CD4-positive, alpha-beta T cell (primary cell): ENCODE data around the gene ATP10A. TPM values are rescaled to one million over a fixed set of nuclear protein-coding genes. Genes with fewer than 3 reads are reported as not detected.

Experiments
- ATAC-seq: fragments of 200-7000 bp; cut with Tn5 transposase; one replicate; pipeline ENCODE4 v1.10.0; 2022; ENCODE audit warnings: mild to moderate bottlenecking; ENCODE audit not compliant: poor library complexity
- CTCF ChIA-PET: fragments of 350-600 bp; sonication (Branson Sonifier 250); formaldehyde crosslinking; loops from one replicate; lab custom pipeline; 2021; ENCODE audit warnings: antibody characterized with exemption, inconsistent platforms; lab: Charles Lee
- POLR2A ChIA-PET: fragments of 350-600 bp; sonication (Branson Sonifier 250); formaldehyde crosslinking; loops from one replicate; lab custom pipeline; 2021; ENCODE audit warnings: antibody characterized with exemption, inconsistent platforms; lab: Charles Lee
- DNase-seq, 14 experiments: peaks; one replicate each; pipeline ENCODE4 v3.0.0-alpha.2; 2013 to 2020; ENCODE audit warnings: mixed read lengths in 2 of 14
- H3K27ac ChIP-seq, 2 donors: one replicate each; pipeline versions ENCODE4 v1.5.1 to v1.7.0; 2013; ENCODE audit warnings: low read length in 2 of 2, low read depth in 1 of 2, mild to moderate bottlenecking in 1 of 2
- H3K27me3 ChIP-seq, 2 experiments: 1 replicate in 1 of 2; 2 replicates in 1 of 2; pipeline versions ENCODE4 v1.6.1 to v1.7.0; 2013; ENCODE audit warnings: low read length in 2 of 2, control low read depth in 1 of 2, mild to moderate bottlenecking in 1 of 2, moderate library complexity in 1 of 2; ENCODE audit not compliant: insufficient read depth in 2 of 2, control insufficient read depth in 1 of 2
- H3K36me3 ChIP-seq: one replicate; pipeline ENCODE4 v1.6.1; 2013; ENCODE audit warnings: low read length, control low read depth; ENCODE audit not compliant: insufficient read depth
- H3K4me1 ChIP-seq: one replicate; pipeline ENCODE4 v1.6.1; 2013; ENCODE audit warnings: low read length, control low read depth; ENCODE audit not compliant: insufficient read depth
- H3K4me3 ChIP-seq: one replicate; pipeline ENCODE4 v1.5.1; 2013; ENCODE audit warnings: mild to moderate bottlenecking, low read length, moderate library complexity
- H3K9me3 ChIP-seq, 2 experiments: 1 replicate in 1 of 2; 2 replicates in 1 of 2; pipeline versions ENCODE4 v1.6.1 to v1.7.0; 2013; ENCODE audit warnings: low read length in 2 of 2, mild to moderate bottlenecking in 2 of 2, control low read depth in 1 of 2, moderate library complexity in 1 of 2; ENCODE audit not compliant: control insufficient read depth in 1 of 2, insufficient read depth in 1 of 2
- H3K27ac Mint-ChIP-seq: one replicate; pipeline ENCODE4 v1.8.0; 2020; ENCODE audit warnings: mixed read lengths
- H3K27me3 Mint-ChIP-seq: one replicate; pipeline ENCODE4 v1.8.0; 2021; ENCODE audit warnings: mixed read lengths
- H3K36me3 Mint-ChIP-seq: one replicate; pipeline ENCODE4 v1.8.0; 2021; ENCODE audit warnings: low read depth, mixed read lengths
- H3K4me1 Mint-ChIP-seq: one replicate; pipeline ENCODE4 v1.8.0; 2021; ENCODE audit warnings: low read depth, mixed read lengths
- H3K4me3 Mint-ChIP-seq: one replicate; pipeline ENCODE4 v1.8.0; 2020; ENCODE audit warnings: mild to moderate bottlenecking, mixed read lengths
- H3K9me3 Mint-ChIP-seq: one replicate; pipeline ENCODE4 v1.8.0; 2020; ENCODE audit warnings: mixed read lengths
- intact Hi-C, 2 experiments: fragments of 100-400 bp; cut with DNase I in 1 of 2; cut with micrococcal nuclease in 1 of 2; formaldehyde crosslinking; loops; one replicate each; pipeline versions ENCODE4 v1.15.1 to v1.9.0; 2023 to 2025; cut with DNase I, micrococcal nuclease
- total RNA-seq, 174 experiments: library from RNA in 2 of 174; stranded (reverse) in 2 of 174; gene quantifications; one replicate each; pipeline ENCODE4 v1.2.3 and lab custom pipeline; 2021 to 2026
- TF ChIP-seq, protein P1 (sequence below): fragments of 200-600 bp; IDR thresholded peaks from one replicate; pipeline ENCODE4 v1.8.0; 2022; ENCODE audit warnings: antibody characterized with exemption, mild to moderate bottlenecking

The ATP10A gene
- total RNA-seq, 2 experiments from 2014 or later: 30.0 to 30.4 TPM

DNA sequence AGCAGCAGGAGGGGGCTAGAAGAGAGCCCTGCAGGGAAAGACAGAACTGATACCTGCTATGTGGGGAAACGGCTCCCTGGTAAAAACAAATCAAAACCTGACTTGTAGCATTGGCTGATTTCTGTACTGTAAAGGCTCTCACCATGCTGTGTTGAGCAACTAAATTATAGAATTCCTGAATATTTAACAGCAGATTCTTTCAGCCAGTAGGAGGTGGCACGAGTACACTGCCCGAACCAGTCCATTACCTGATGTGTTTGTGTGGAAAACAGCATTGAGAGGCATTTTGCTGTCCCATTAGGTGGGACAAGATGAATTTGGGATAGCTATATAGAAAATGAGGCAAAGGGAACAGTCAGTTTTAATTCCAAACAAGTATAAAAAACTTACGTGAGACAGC lies 201.2 kb downstream of the ATP10A start:
- H3K36me3 Mint-ChIP-seq: no peaks in the 10 kb centered on the region
- H3K4me1 Mint-ChIP-seq: no peaks in the 10 kb centered on the region
- Histone ChIP-seq H3K36me3 (no peaks in the 10 kb centered on the region), H3K4me1 (no peaks in the 10 kb centered on the region), H3K9me3 (peaks cover 0 to 10% of the 10 kb centered on the region in 2 experiments), H3K27ac (no peak overlapping the region), H3K27me3 (peaks cover 3% of the 10 kb centered on the region in 2 experiments), H3K4me3 (no peak overlapping the region)
- no peak overlapping the region for H3K4me3 Mint-ChIP-seq
- intact Hi-C loops: no loop called here
- CTCF ChIA-PET: no interaction called here
- peaks cover 40% of the 10 kb centered on the region for H3K27me3 Mint-ChIP-seq
- DNase-seq (no peak), ATAC-seq (no peak)
- POLR2A ChIA-PET: no interaction called here
- no peak overlapping the region for H3K27ac Mint-ChIP-seq
- no peaks in the 10 kb centered on the region for H3K9me3 Mint-ChIP-seq
- TF ChIP-seq, protein P1, sequence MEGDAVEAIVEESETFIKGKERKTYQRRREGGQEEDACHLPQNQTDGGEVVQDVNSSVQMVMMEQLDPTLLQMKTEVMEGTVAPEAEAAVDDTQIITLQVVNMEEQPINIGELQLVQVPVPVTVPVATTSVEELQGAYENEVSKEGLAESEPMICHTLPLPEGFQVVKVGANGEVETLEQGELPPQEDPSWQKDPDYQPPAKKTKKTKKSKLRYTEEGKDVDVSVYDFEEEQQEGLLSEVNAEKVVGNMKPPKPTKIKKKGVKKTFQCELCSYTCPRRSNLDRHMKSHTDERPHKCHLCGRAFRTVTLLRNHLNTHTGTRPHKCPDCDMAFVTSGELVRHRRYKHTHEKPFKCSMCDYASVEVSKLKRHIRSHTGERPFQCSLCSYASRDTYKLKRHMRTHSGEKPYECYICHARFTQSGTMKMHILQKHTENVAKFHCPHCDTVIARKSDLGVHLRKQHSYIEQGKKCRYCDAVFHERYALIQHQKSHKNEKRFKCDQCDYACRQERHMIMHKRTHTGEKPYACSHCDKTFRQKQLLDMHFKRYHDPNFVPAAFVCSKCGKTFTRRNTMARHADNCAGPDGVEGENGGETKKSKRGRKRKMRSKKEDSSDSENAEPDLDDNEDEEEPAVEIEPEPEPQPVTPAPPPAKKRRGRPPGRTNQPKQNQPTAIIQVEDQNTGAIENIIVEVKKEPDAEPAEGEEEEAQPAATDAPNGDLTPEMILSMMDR: no peak

- no peak overlapping the region for H3K4me3 Mint-ChIP-seq
- no peak overlapping the region for H3K27ac Mint-ChIP-seq
- Histone ChIP-seq H3K4me1 (no peaks in the 10 kb centered on the region), H3K36me3 (no peaks in the 10 kb centered on the region), H3K9me3 (peaks cover 0 to 10% of the 10 kb centered on the region in 2 experiments), H3K4me3 (no peak overlapping the region), H3K27ac (no peak overlapping the region), H3K27me3 (no peaks in the 10 kb centered on the region)
- no peak for ATAC-seq
- CTCF ChIA-PET: no interaction called here
- peaks cover 18% of the 10 kb centered on the region for H3K27me3 Mint-ChIP-seq
- H3K9me3 Mint-ChIP-seq: no peaks in the 10 kb centered on the region
- no peaks in the 10 kb centered on the region for H3K4me1 Mint-ChIP-seq
- TF ChIP-seq, protein P1: no peak
- no peak for DNase-seq
- H3K36me3 Mint-ChIP-seq: no peaks in the 10 kb centered on the region
- intact Hi-C loops: no loop called here
- POLR2A ChIA-PET: no interaction called here
These were observed 203.9 kb downstream of the ATP10A start for GRCh38 chr15:25659251-25659650.

- peaks cover 0 to 10% of the 10 kb centered on the region in 2 experiments for H3K9me3 ChIP-seq
- H3K9me3 Mint-ChIP-seq: no peaks in the 10 kb centered on the region
- intact Hi-C loops: no loop called here
- H3K27me3 Mint-ChIP-seq: peaks cover 18% of the 10 kb centered on the region
- POLR2A ChIA-PET: no interaction called here
- no peaks in the 10 kb centered on the region for H3K27me3 ChIP-seq
- no peaks in the 10 kb centered on the region for H3K4me1 ChIP-seq
- ATAC-seq: no peak
- no peaks in the 10 kb centered on the region for H3K36me3 Mint-ChIP-seq
- H3K27ac Mint-ChIP-seq: no peak overlapping the region
- no peak for DNase-seq
- CTCF ChIA-PET: no interaction called here
- H3K36me3 ChIP-seq: no peaks in the 10 kb centered on the region
- H3K4me3 ChIP-seq: no peak overlapping the region
- H3K4me1 Mint-ChIP-seq: no peaks in the 10 kb centered on the region
- TF ChIP-seq, protein P1: no peak
- no peak overlapping the region for H3K27ac ChIP-seq
- no peak overlapping the region for H3K4me3 Mint-ChIP-seq
These were observed 204.6 kb downstream of the ATP10A start for GRCh38 chr15:25658560-25658959.
